NCI-H82 (cell line): ENCODE results near the gene SH2D3A.
"Not testable (repeated sequence)": the region's sequence is repeated elsewhere in the genome, so short reads cannot be mapped to it uniquely, and the experiment has no call there.

Source experiments
- DNase-seq: peaks from one replicate; lab custom pipeline; 2025; lab: John Stamatoyannopoulos, UW

SH2D3A gene

DNA sequence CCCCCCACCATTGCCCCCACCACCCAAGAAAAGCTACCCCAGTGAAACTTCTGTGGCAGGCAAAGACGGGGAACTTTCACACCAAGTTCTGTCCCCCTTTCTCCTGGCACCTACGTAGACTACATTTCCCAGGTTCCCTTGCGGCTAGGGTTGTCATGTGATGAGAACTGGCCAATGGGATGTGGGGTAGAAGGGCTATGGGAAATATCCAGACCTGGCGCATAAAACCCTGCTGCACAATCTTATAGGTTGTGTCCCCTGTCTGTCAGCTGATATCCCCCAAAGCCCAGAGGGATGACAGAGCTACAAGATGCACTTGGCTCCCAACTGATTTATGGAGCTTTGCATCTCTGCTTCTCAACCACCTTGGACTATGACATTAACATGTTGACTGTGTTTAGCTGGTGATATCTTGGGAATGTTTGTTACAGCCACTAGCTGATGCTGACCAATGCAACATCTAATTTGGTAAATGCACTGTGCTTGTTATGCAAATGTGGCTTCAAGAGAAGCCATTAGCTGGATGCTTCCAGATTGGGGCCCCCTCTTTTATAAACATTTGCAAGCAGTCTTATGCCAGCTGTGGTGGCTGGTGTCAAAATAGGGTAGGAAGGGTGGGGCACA, 6.1 kb downstream of the SH2D3A start:
- peak; percentile 61 for DNase-seq

- no peak for DNase-seq
These were observed 6.6 kb downstream of the SH2D3A start for GRCh38 chr19:6760606-6761005.

DNA sequence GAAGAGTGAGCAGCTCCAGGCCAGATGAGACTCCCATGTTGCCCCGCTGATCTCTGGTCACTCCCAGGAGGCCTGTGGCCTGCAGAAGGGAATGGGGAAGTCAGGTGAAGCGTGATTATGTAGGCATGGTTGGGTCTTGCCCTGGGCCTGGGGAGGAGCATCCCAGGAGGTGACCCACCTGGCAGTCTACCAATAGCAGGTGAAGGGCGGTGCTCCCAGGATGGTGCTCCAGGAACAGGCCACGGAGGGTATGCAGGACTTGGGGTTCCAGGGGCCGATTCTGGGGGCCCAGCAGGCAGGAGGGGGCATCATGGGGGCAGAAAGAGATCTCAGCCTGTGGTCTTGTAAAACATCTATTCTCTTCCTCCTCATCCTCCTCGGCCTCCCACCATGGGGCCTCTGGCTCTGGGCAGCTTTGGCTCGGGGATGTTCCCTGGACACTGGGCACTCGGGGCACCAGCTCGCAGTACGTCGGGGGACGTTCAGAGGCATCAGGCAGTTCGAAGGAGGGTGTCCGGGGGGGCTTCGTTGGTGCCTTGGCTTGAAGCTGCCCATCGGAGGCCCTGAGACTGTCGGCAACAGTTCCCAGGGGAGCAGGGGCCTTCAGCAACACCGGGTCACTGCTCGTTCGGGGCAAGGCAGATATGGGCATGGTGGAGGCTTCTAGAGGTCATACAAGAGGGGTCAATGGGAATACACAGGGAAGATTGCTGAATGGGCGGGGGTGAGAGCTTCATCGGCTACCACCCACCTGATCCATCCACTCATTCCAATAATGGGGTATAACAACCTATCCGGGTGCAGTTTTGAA, 12.4 kb downstream of the SH2D3A start:
- DNase-seq: no peak

- no peak for DNase-seq
These were observed 13.1 kb downstream of the SH2D3A start for GRCh38 chr19:6754136-6754535.

- DNase-seq: peak; percentile 24
These were observed 13.8 kb downstream of the SH2D3A start for GRCh38 chr19:6753178-6754031.

GRCh38 chr19:6752256-6753177, 14.7 kb downstream of the SH2D3A start:
- DNase-seq: no peak

GRCh38 chr19:6751189-6751588, 16.0 kb downstream of the SH2D3A start:
- DNase-seq: no peak

DNA sequence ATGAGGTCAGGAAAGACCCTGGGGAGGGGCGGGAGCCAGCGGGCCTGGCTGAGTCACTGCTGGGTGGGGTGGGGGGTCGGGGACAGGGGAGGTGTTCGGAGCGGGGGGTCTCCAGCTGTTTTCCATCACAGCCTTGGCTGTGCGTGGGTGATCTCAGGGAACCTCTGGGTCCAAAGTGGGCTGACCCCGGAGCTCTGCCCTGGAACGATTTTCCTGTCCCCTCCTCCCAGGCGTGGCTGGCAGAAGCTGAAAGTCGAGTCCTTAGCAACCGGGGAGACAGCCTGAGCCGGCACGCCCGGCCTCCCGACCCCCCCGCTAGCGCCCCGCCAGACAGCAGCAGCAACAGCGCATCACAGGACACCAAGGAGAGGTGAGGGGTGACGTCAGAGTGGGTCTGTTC, 17.2 kb downstream of the SH2D3A start:
- DNase-seq: no peak

DNA sequence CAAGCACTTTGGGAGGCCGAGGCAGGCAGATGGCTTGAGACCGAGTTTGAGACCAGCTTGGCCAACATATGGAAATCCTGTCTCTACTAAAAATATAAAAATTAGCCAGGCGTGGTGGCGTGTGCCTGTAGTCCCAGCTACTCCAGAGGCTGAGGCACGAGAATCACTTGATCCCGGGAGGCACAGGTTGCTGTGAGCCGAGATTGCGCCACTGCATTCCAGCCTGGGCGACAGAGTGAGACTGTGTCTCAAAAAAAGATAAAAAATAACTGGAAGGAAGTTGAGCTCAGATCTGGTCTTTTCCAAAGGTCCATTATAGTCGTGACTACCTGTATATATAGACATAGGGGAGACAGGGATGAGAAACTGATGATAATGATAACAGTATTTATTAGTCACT, 18.7 kb downstream of the SH2D3A start:
- DNase-seq: not testable (repeated sequence)

DNA sequence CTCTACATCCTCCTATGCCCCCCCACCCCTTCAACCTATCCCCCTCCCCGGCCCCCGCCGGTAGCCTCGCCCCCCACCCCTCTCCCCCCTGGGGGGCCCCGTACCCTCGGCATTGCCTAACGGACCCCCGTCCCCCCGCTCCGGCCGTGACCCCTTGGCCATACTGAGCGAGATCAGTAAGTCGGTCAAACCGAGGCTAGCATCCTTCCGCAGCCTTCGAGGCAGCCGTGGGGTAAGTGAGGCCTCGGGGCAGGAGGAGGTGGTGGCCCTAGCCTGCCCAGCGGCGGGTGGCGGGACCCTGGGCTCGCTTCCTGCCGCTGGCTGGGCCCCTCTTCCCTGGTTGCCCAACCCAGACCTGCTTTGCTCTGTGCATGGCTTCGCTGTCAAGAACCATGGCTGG, 21.3 kb downstream of the SH2D3A start:
- DNase-seq: no peak

DNA sequence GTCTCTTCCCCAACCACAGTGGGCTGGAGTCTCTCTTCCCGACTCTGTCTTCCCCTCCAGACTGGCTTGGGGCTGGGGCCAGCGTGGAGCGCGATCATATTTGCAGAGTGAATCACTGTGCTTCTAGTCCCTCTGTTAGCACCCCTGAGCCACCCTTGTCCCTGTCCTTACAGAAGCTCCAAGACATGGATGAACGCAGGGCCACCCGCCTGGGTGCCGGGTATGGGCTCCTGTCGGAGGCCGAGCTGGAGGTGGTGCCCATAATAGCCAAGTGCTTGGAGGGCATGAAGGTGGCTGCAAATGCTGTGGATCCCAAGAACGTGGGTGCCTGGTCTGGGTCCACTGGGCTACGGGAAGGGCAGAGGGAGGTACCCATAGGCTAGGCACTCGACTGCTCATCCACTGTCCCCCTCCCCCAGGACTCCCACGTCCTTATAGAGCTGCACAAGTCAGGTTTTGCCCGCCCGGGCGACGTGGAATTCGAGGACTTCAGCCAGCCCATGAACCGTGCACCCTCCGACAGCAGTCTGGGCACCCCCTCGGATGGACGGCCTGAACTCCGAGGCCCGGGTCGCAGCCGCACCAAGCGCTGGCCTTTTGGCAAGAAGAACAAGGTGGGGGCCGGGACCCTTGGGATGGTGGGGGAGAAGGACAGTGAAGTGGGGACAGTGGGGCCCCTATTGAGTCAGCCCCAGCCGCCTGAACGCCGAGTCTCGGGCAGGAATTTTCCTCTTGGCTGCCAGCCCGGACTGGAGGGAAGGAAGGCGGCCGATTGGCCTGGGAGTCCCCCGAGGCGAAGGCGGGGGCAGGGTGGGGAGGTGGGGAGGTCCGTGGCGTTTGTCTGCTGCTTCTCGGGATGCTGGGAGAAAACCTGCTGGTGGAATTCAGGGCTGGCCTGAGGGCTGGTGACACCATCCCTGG, 22.6 kb downstream of the SH2D3A start:
- no peak for DNase-seq

DNA sequence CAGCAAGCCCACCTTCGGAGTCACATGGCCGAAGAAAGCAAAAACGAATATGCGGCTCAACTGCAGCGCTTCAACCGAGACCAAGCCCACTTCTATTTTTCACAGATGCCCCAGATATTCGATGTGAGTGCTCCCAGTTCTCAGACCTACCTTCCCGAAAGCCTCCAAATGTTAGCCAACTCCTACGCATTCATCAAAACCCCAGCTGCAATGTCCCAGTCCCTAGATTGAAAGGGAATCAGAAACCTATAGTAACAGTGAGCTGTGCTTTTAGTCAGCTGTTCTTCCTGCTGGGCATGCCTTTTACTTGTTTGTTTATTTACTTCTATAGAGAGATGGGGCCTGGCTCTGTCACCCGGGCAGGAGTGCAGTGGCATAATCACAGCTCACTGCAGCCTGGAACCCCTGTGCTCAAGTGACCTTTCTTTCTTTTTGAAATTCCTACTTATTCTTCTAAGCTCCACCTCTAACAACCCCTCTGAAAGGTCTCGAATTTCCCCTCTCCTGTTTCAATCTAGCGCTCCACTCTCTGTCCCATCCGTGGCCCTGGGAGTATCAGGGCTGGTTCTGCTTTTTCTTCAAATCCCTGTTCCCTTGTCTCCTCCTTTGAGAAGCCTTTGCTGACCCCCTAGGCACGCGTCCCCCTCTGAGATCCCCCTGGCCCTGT, 23.4 kb downstream of the SH2D3A start:
- no peak for DNase-seq

DNA sequence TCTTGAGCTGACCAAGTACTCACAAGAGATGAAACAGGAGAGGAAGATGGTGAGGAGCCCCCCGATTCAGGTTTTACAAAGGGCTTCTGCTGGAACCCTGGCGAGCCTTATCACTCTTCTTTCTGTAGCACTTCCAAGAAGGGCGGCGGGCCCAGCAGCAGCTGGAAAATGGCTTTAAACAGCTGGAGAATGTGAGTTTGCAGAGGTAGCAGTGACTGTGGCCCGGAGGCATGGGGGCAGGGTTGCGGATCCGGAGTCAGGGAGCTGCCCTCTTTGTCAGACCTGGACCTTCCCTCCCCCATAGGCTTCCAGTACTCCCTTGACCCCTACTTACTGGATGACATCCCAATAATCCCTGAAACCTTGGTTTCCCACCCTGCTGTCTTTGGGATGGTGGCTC, 24.2 kb downstream of the SH2D3A start:
- DNase-seq: no peak

- peak; percentile 71 for DNase-seq
These were observed 26.5 kb downstream of the SH2D3A start for GRCh38 chr19:6740589-6741343.

DNA sequence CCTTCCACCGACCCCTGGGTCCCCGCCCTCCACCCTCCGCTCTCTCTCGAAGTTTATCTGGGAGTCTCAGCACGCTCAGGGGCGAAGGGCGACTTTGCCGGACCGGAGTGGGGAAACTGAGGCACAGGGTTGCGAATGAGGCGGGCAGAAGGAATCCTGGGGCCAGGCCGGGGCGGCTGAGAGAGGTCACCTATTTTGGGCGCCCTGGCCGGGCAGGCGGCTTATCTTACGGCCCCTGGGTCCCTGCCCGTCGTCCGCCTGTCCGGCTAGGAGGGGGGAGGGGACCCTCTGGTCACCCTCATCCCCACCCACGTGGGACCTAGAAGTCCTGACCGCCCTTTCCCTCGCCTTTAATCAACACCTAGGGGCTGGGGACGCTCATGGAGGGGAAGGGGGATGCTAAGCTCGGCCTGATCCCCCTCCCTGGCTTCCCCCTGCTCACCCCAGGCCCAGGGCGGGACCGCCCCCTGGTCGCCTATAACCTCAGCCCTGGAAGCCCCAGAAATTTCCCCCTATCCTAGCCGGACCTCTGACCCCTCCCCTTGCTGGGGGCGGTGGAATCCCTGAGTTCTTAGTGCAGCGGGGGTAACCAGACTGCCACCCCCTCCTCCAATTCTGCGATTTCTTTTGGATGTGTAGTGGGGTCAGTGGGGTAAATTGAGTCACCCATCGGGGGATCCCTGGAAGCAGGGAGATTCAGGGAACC, 27.2 kb downstream of the SH2D3A start:
- DNase-seq: peak; percentile 51

DNA sequence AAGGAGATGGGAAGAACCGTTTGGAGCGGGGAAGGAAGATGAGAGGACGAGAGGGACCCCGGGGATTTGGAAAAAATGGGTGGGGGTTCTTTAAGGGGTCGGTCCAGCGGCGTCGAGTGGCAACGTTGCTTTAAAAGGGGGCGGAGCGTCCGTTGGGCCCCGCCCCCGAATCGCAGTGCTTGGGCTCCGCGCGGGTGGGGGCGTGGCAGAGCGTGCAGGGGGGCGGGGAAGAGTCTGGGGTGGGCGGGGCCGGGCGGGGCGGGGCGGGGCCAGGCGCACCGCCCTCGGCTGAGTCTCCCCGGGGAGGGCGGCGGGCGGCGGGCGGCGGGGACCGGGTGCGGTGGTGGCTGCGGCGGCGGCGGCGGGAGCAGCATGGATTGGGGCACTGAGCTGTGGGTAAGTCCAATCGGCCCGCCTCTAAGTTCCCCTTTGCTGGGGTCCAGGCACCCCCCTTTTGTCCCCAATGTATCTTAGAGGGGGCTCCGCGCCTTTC, 27.8 kb downstream of the SH2D3A start, which contains the start of gene TRIP10:
Gene TRIP10 (plus strand): TSS at position 291 of the 493 bp plus-strand sequence. CDS start 82 bp downstream, at position 373.
- DNase-seq: peak; percentile 91

DNA sequence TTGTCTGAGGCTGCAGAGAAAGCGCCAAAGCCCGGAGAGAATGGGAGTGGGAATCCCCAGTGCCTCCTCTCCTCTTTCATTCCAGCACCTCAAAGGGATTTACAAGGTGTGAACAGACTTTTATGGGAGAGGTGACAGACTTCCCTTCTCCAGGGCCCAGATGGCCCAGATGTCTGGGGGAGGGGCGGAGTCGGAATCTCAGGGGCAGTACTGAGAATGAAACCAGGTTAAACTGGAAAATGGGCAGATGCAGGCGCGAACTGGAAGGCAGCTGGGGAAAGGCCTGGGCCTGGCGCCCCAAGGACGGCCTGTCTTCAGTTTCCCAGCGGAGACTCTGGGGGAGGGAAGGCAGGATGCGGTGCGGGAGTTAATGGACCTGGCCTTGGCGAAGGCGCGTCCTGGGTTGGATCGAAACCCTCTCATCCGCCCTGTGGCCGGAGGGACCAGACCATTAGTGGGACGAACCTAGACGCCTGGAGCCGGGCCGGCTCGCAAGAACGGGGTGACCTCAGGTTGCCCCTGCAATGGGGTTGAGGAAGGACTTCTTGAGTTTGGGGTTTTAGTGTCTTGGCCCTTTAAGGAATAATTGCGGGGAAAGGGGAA, 28.3 kb downstream of the SH2D3A start:
- DNase-seq: peak; percentile 93
